Endothelial cell of umbilical vein (primary cell): ENCODE data around the gene LZTS3. TPM values are rescaled to one million over a fixed set of nuclear protein-coding genes. Genes with fewer than 3 reads are reported as not detected.

Experiments used
- BruUV-seq: library from RNA; stranded (reverse); fragments of 400-500 nt; replicated peaks from 2 replicates; lab custom pipeline; 2021; lab: Mats Ljungman, UMichigan
- CTCF ChIA-PET: fragments of 300-600, 350-600 bp; sonication (Branson Sonifier 250); formaldehyde crosslinking; loops from one replicate; lab custom pipeline; 2021; ENCODE audit warnings: antibody characterized with exemption, inconsistent platforms; lab: Charles Lee
- POLR2A ChIA-PET: fragments of 300-600, 350-600 bp; sonication (Branson Sonifier 250); formaldehyde crosslinking; loops from one replicate; lab custom pipeline; 2021; ENCODE audit warnings: antibody characterized with exemption, inconsistent platforms; lab: Charles Lee
- DNase-seq: peaks from one replicate; pipeline ENCODE4 v3.0.0-alpha.2; 2011; ENCODE audit warnings: low read depth, low spot score
- FAIRE-seq: peaks from 2 replicates; lab custom pipeline; 2011; peaks lifted over from hg19 to GRCh38; lab: Jason Lieb, UNC
- H2AFZ ChIP-seq: 2 replicates; pipeline ENCODE4 v1.6.0; 2012; ENCODE audit warnings: low read depth, low read length, control low read depth, inconsistent platforms
- H3K27ac ChIP-seq: 2 replicates; pipeline ENCODE4 v1.5.1; 2011; ENCODE audit warnings: low read depth, mild to moderate bottlenecking, control low read depth, low read length, moderate library complexity; ENCODE audit not compliant: insufficient read depth
- H3K27me3 ChIP-seq, 2 experiments: 2 replicates each; pipeline versions ENCODE4 v1.6.0 to v1.6.1; 2011; ENCODE audit warnings: low read length in 2 of 2, mixed read lengths in 1 of 2; ENCODE audit not compliant: control insufficient read depth in 2 of 2, insufficient read depth in 2 of 2
- H3K36me3 ChIP-seq, 2 experiments: 2 replicates in 1 of 2; 3 replicates in 1 of 2; pipeline ENCODE4 v1.5.1; 2011; ENCODE audit warnings: low read length in 2 of 2, mild to moderate bottlenecking in 1 of 2, moderate library complexity in 1 of 2; ENCODE audit not compliant: control insufficient read depth in 2 of 2, insufficient read depth in 2 of 2; ENCODE audit errors: extremely low read depth in 1 of 2
- H3K4me1 ChIP-seq: 3 replicates; pipeline ENCODE4 v1.5.1; 2011; ENCODE audit warnings: mild to moderate bottlenecking, low read length; ENCODE audit not compliant: control insufficient read depth, insufficient read depth; ENCODE audit errors: extremely low read depth
- H3K4me2 ChIP-seq: 2 replicates; pipeline ENCODE4 v1.6.1; 2011; ENCODE audit warnings: low read length, control low read depth, mixed read lengths; ENCODE audit not compliant: insufficient read depth
- H3K4me3 ChIP-seq, 3 experiments: fragments of 200-600 bp in 1 of 3; sonication (generic), shearing (Covaris generic) in 1 of 3; replicated peaks in 1 of 3; 2 replicates each; pipeline ENCODE4 v1.5.1; 2011 to 2016; ENCODE audit warnings: control low read depth in 3 of 3, low read length in 3 of 3, mild to moderate bottlenecking in 2 of 3, inconsistent platforms in 1 of 3, low read depth in 1 of 3, moderate library complexity in 1 of 3; ENCODE audit not compliant: insufficient read depth in 1 of 3
- H3K79me2 ChIP-seq: 2 replicates; pipeline ENCODE4 v1.6.0; 2012; ENCODE audit warnings: low read length, inconsistent platforms; ENCODE audit not compliant: control insufficient read depth, insufficient read depth
- H3K9ac ChIP-seq: replicated peaks from 2 replicates; pipeline ENCODE3; 2011; ENCODE audit warnings: low read length, control low read depth; ENCODE audit not compliant: insufficient read depth; ENCODE audit errors: extremely low read depth
- H3K9me1 ChIP-seq: replicated peaks from 3 replicates; pipeline ENCODE4 v1.6.0; 2011; ENCODE audit warnings: mild to moderate bottlenecking, low read length; ENCODE audit not compliant: control insufficient read depth, insufficient read depth; ENCODE audit errors: extremely low read depth
- H3K9me3 ChIP-seq: replicated peaks from 2 replicates; pipeline ENCODE4 v1.5.1; 2012; ENCODE audit warnings: low read length, inconsistent platforms; ENCODE audit not compliant: control insufficient read depth, insufficient read depth
- H4K20me1 ChIP-seq: replicated peaks from 2 replicates; pipeline ENCODE3; 2011; ENCODE audit warnings: mild to moderate bottlenecking, low read length; ENCODE audit not compliant: control insufficient read depth, insufficient read depth; ENCODE audit errors: extremely low read depth
- CTCF ChIP-seq, 2 donors: IDR thresholded peaks; 1 replicate in 1 of 2; 2 replicates in 1 of 2; pipeline ENCODE4 v1.5.1; 2011; ENCODE audit warnings: low read length in 2 of 2, mild to moderate bottlenecking in 2 of 2, moderate library complexity in 2 of 2, control low read depth in 1 of 2, inconsistent platforms in 1 of 2, low read depth in 1 of 2; ENCODE audit not compliant: insufficient read depth in 1 of 2; ENCODE audit errors: extremely low read depth in 1 of 2
- EZH2 ChIP-seq: IDR thresholded peaks from 2 replicates; pipeline ENCODE4 v1.6.1; 2012; ENCODE audit warnings: borderline replicate concordance, low read depth, mild to moderate bottlenecking, moderate library complexity, low read length, inconsistent platforms; ENCODE audit not compliant: severe bottlenecking
- FOS ChIP-seq: IDR thresholded peaks from 2 replicates; pipeline ENCODE4 v1.6.1; 2011; ENCODE audit warnings: mild to moderate bottlenecking, low read length, moderate library complexity, borderline replicate concordance; ENCODE audit not compliant: insufficient read depth
- GATA2 ChIP-seq: IDR thresholded peaks from 2 replicates; pipeline ENCODE4 v1.7.0; 2011; ENCODE audit warnings: low read depth, mild to moderate bottlenecking, moderate library complexity, mixed read lengths, low read length; ENCODE audit not compliant: insufficient read length, insufficient read depth
- JUN ChIP-seq: IDR thresholded peaks from 2 replicates; pipeline ENCODE4 v1.6.1; 2011; ENCODE audit warnings: borderline replicate concordance, low read depth; ENCODE audit not compliant: insufficient read length, insufficient read depth
- MAX ChIP-seq: IDR thresholded peaks from 2 replicates; pipeline ENCODE4 v1.6.1; 2011; ENCODE audit not compliant: insufficient read depth, insufficient read length
- MYC ChIP-seq: IDR thresholded peaks from one replicate; pipeline ENCODE4 v1.6.1; 2011; ENCODE audit warnings: mild to moderate bottlenecking, low read depth, low read length
- POLR2A ChIP-seq: IDR thresholded peaks from 2 replicates; pipeline ENCODE4 v1.6.1; 2012; ENCODE audit warnings: low read depth, mild to moderate bottlenecking, control low read depth, low read length
- POLR2AphosphoS5 ChIP-seq: IDR thresholded peaks from 2 replicates; pipeline ENCODE4 v1.6.1; 2012; ENCODE audit warnings: low read depth, mild to moderate bottlenecking, control low read depth, low read length, moderate library complexity; ENCODE audit not compliant: insufficient read depth
- dilution Hi-C: fragments of 300-500 bp; cut with MboI; formaldehyde crosslinking; loops from one replicate; pipeline ENCODE4 v1.15.0; 2019; ENCODE audit warnings: low sequenced_read_pairs; ENCODE audit not compliant: extremely low pct_ligation_motif_present
- intact Hi-C: fragments of 100-400 bp; cut with micrococcal nuclease; formaldehyde crosslinking; loops from one replicate; pipeline ENCODE4 v1.10.0; 2022
- polyA plus RNA-seq, 4 experiments: library from polyadenylated mRNA; depleted of rRNA in 3 of 4; stranded (reverse) in 3 of 4; unstranded in 1 of 4; fragments of >200 nt; gene quantifications; 2 replicates each; pipeline versions ENCODE4 v1.2.1 to v1.2.3, GENCODE V29; 2011 to 2012; ENCODE audit warnings: missing spikeins in 1 of 4
- total RNA-seq: library from RNA; stranded (reverse); gene quantifications from 2 replicates; pipeline ENCODE4 v1.2.3, GENCODE V29; 2021

The LZTS3 gene
- total and polyA plus RNA-seq, 2 donors (not counting 3 experiments of a cell fraction or from before 2014, with no cell fraction given) = 4.5 to 5.7 TPM

GRCh38 chr20:3221398-3222226, 48.3 kb upstream of the LZTS3 start:
- Histone ChIP-seq H3K27me3 (no peaks in the 10 kb centered on the region), H3K4me1 (no peaks in the 10 kb centered on the region), H3K9ac (no peak overlapping the region), H3K79me2 (no peaks in the 10 kb centered on the region), H3K4me3 (no peak overlapping the region), H3K27ac (no peak overlapping the region), H3K9me3 (no peaks in the 10 kb centered on the region), H4K20me1 (no peaks in the 10 kb centered on the region), H3K9me1 (no peaks in the 10 kb centered on the region), H3K36me3 (peaks cover 0 to 5% of the 10 kb centered on the region in 2 experiments), H2AFZ (no peak overlapping the region), H3K4me2 (no peak overlapping the region)
- no TSS peak for BruUV-seq
- dilution Hi-C loops (no loop called here), intact Hi-C loops (no loop called here)
- ChIA-PET POLR2A (no interaction called here), CTCF (interaction anchor here (3.7 kb wide), 1 partner anchor 94 kb away, joined by 31 read pairs; no protein-coding TSS in a partner anchor)
- TF ChIP-seq JUN = no peak
- no peak for TF ChIP-seq EZH2
- no peak for TF ChIP-seq CTCF (IDR thresholded peaks at IDR 0.05; ENCODE audit: extremely low read depth in 1 of 2, insufficient read depth in 1 of 2, low read depth in 1 of 2, low read length in 2 of 2)
- TF ChIP-seq FOS = no peak
- no peak for TF ChIP-seq MAX
- no peak for TF ChIP-seq GATA2
- TF ChIP-seq MYC = no peak
- TF ChIP-seq POLR2AphosphoS5 = no peak
- no peak for TF ChIP-seq POLR2A
- FAIRE-seq (peak; percentile 71), DNase-seq (no peak)
